ENCODE measurements around the gene GABRG3. TPM values are rescaled to one million over a fixed set of nuclear protein-coding genes. Genes with fewer than 3 reads are reported as not detected.

GABRG3 gene
- total and polyA plus RNA-seq, 2 of the 4 experiments (the other 2 are of a cell fraction): not detected

- in situ Hi-C loops (cut with MboI; ENCODE audit: low sequenced_read_pairs): no loop called here
These were observed 421.2 kb downstream of the GABRG3 start for GRCh38 chr15:27392163-27392562.

More at GRCh38 chr15:27392163-27392562, 421.2 kb downstream of the GABRG3 start:
- H4K20me1 ChIP-seq (ENCODE audit: insufficient read depth, low read length): no peaks in the 10 kb centered on the region
- WGBS, 2 experiments (ENCODE audit: extremely low coverage in 2 of 2, insufficient read length in 1 of 2): no CpG with 5 or more reads among the region's 3 CpGs
- H2BK120ac ChIP-seq (ENCODE audit: low read depth, low read length): no peak overlapping the region
- H3K9me1 ChIP-seq (ENCODE audit: insufficient read depth, low read length): no peaks in the 10 kb centered on the region
- H4K5ac ChIP-seq (ENCODE audit: low read depth, low read length): no peak overlapping the region
- no peaks in the 10 kb centered on the region for H3K4me1 ChIP-seq (ENCODE audit: control insufficient read depth, insufficient read depth, low read length)
- H3K23ac ChIP-seq (ENCODE audit: low read depth, low read length): no peak overlapping the region
- H3K18ac ChIP-seq (ENCODE audit: low read depth, low read length): no peak overlapping the region
- H3K27ac ChIP-seq (ENCODE audit: insufficient read depth, low read length): no peak overlapping the region
- no peak overlapping the region for H3K56ac ChIP-seq (ENCODE audit: extremely low read depth, insufficient read depth, low read length)
- DNase-seq (no peak), ATAC-seq (ENCODE audit: low read depth) (no peak)
- H4K8ac ChIP-seq (ENCODE audit: low read depth in 2 of 2, low read length in 2 of 2): no peak overlapping the region
- TF ChIP-seq BHLHE40 (IDR thresholded peaks at IDR 0.05; ENCODE audit: low read depth, low read length) (no peak), RAD21 (IDR thresholded peaks at IDR 0.05; ENCODE audit: low read length) (no peak), MAZ (IDR thresholded peaks at IDR 0.05; ENCODE audit: borderline replicate concordance, low read depth, low read length) (no peak), POLR2A (IDR thresholded peaks at IDR 0.05; ENCODE audit: low read depth, low read length) (no peak), CTCF (conservative IDR thresholded peaks at IDR 0.05; ENCODE audit: low read depth, low read length) (no peak), CHD1 (IDR thresholded peaks at IDR 0.05; ENCODE audit: low read depth, low read length) (no peak), MAFK (IDR thresholded peaks at IDR 0.05; ENCODE audit: low read depth, low read length) (no peak), RFX5 (IDR thresholded peaks at IDR 0.05; ENCODE audit: low read depth, low read length) (no peak)
- TF ChIP-seq, protein P1, sequence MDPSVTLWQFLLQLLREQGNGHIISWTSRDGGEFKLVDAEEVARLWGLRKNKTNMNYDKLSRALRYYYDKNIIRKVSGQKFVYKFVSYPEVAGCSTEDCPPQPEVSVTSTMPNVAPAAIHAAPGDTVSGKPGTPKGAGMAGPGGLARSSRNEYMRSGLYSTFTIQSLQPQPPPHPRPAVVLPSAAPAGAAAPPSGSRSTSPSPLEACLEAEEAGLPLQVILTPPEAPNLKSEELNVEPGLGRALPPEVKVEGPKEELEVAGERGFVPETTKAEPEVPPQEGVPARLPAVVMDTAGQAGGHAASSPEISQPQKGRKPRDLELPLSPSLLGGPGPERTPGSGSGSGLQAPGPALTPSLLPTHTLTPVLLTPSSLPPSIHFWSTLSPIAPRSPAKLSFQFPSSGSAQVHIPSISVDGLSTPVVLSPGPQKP (IDR thresholded peaks at IDR 0.05; ENCODE audit: borderline replicate concordance, low read depth, low read length): no peak
- TF ChIP-seq, protein P2, sequence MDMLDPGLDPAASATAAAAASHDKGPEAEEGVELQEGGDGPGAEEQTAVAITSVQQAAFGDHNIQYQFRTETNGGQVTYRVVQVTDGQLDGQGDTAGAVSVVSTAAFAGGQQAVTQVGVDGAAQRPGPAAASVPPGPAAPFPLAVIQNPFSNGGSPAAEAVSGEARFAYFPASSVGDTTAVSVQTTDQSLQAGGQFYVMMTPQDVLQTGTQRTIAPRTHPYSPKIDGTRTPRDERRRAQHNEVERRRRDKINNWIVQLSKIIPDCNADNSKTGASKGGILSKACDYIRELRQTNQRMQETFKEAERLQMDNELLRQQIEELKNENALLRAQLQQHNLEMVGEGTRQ (IDR thresholded peaks at IDR 0.05; ENCODE audit: low read depth, low read length): no peak
- no peak overlapping the region for H2BK15ac ChIP-seq (ENCODE audit: low read depth, low read length)
- intact Hi-C loops (cut with micrococcal nuclease): no loop called here
- no peak overlapping the region for H2BK5ac ChIP-seq (ENCODE audit: low read depth, low read length, poor library complexity, severe bottlenecking)
- H2AK5ac ChIP-seq (ENCODE audit: low read depth, low read length): no peak overlapping the region
- H3K9me3 ChIP-seq (ENCODE audit: control insufficient read depth, insufficient read depth, low read length): peaks cover 2% of the 10 kb centered on the region; the same call in 1 of the 2 replicates
- no TSS peak for BruUV-seq (replicated peaks)
- no peak overlapping the region for H2BK20ac ChIP-seq (ENCODE audit: low read depth, low read length)
- H2AK9ac ChIP-seq (replicated peaks; ENCODE audit: low read depth, low read length, poor library complexity): no peak overlapping the region
- CTCF ChIA-PET: no interaction called here
- no peaks in the 10 kb centered on the region for H3K79me1 ChIP-seq (ENCODE audit: low read depth in 1 of 2, low read length in 2 of 2)
- H3K4ac ChIP-seq (ENCODE audit: low read depth, low read length): no peak overlapping the region
- no peaks in the 10 kb centered on the region for H3K36me3 ChIP-seq (ENCODE audit: control insufficient read depth, insufficient read depth, low read length)
- H3K27me3 ChIP-seq (ENCODE audit: control insufficient read depth, insufficient read depth, low read length): no peaks in the 10 kb centered on the region
- H2AFZ ChIP-seq (replicated peaks; ENCODE audit: low read length, poor library complexity): no peak overlapping the region
- no peak overlapping the region for H4K91ac ChIP-seq (ENCODE audit: insufficient read depth, low read depth, low read length)
- POLR2A ChIA-PET (ENCODE audit: unreplicated experiment): no interaction called here
- no peak overlapping the region for H3K4me3 ChIP-seq (ENCODE audit: insufficient read depth, low read depth, low read length)
- no peak overlapping the region for H3K4me2 ChIP-seq (ENCODE audit: low read depth, low read length)
- dilution Hi-C loops (cut with HindIII; ENCODE audit: low sequenced_read_pairs, unreplicated experiment): no loop called here
- no peak overlapping the region for H3K9ac ChIP-seq (ENCODE audit: low read depth, low read length)
- no peak overlapping the region for H3K14ac ChIP-seq (replicated peaks; ENCODE audit: low read depth, low read length)

Measured in IMR-90 (cell line).